ENCODE data around the gene MISP. TPM values are rescaled to one million over a fixed set of nuclear protein-coding genes. Genes with fewer than 3 reads are reported as not detected.
A peak's percentile ranks its signal among the peaks of the same experiment; 100 is the strongest.

MISP gene
- total RNA-seq, 2 experiments from 2014 or later, result not detected

DNA sequence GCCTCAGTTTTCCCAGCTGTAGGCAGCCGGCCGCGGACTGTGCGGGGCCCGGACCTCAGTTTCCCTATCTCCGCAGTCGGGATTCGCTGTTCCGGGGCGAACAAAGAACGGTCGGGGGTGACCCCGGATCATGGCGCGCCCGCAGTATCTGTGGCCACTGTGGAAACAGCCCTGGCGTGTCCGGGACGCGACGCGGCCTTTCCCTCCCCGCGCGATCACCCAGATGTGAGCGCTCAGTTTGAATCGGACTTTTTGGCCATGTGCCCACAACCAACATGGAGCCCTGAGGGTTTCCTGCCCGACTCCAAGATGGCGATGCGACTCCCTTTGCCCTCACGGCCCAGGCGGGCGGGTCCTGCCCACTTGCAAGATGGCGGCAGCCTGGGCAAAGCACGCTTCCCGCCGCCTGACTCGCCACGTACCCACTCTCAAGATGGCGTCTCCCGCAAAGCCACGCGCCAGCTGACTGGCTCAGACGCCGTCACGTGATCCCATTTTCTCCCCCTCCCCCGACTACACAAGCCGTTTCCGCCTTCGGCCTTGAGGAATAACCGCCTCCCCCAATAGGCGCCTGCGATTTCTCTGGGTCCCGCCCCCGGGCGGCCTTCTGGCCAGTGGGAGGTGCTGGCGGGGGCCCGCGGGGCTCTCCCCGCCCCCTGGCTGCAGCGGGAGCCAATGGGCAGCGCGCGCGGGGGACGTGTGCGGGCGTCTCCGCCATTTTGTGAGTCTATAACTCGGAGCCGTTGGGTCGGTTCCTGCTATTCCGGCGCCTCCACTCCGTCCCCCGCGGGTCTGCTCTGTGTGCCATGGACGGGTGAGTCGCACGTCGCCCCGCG is 46.0 kb downstream of the MISP start, which contains the start of gene PTBP1:
Gene PTBP1, plus strand, starts transcription at position 761 of the 836 bp plus-strand sequence. Its CDS starts 46 bp downstream, at position 807.
- peaks cover 48% of the 10 kb centered on the region for H3K4me1 ChIP-seq (ENCODE audit: insufficient read depth, low read length)
- ChIA-PET POLR2A (interaction anchor here (0.6 to 2.2 kb wide), 13 partner anchors 67 to 672 kb away, joined by 3 to 11 read pairs (median 5); partner anchors contain the start of genes ARHGAP45, CIRBP, FAM174C and GPX4), CTCF (no interaction called here)
- DNase-seq (peak; percentile 97 to 100 (median 99)), ATAC-seq (ENCODE audit: poor library complexity) (peak; percentile 83)
- peaks cover 34% of the 10 kb centered on the region for H3K36me3 Mint-ChIP-seq (ENCODE audit: low read depth)
- no peaks in the 10 kb centered on the region for H3K9me3 Mint-ChIP-seq
- H3K4me3 Mint-ChIP-seq, result peak within 1 kb of the TSS; percentile 89
- H3K27ac ChIP-seq (ENCODE audit: low read depth in 1 of 2, low read length in 2 of 2), result peak within 1 kb of the TSS; percentile 67 to 72
- no peaks in the 10 kb centered on the region for H3K27me3 ChIP-seq (ENCODE audit: control insufficient read depth in 1 of 2, insufficient read depth in 2 of 2, low read length in 2 of 2)
- H3K27ac Mint-ChIP-seq, result peak within 1 kb of the TSS; percentile 87
- peaks cover 31% of the 10 kb centered on the region for H3K36me3 ChIP-seq (ENCODE audit: insufficient read depth, low read length)
- no peaks in the 10 kb centered on the region for H3K9me3 ChIP-seq (ENCODE audit: control insufficient read depth in 1 of 2, insufficient read depth in 1 of 2, low read length in 2 of 2)
- H3K27me3 Mint-ChIP-seq, result no peaks in the 10 kb centered on the region
- TF ChIP-seq, protein P1, sequence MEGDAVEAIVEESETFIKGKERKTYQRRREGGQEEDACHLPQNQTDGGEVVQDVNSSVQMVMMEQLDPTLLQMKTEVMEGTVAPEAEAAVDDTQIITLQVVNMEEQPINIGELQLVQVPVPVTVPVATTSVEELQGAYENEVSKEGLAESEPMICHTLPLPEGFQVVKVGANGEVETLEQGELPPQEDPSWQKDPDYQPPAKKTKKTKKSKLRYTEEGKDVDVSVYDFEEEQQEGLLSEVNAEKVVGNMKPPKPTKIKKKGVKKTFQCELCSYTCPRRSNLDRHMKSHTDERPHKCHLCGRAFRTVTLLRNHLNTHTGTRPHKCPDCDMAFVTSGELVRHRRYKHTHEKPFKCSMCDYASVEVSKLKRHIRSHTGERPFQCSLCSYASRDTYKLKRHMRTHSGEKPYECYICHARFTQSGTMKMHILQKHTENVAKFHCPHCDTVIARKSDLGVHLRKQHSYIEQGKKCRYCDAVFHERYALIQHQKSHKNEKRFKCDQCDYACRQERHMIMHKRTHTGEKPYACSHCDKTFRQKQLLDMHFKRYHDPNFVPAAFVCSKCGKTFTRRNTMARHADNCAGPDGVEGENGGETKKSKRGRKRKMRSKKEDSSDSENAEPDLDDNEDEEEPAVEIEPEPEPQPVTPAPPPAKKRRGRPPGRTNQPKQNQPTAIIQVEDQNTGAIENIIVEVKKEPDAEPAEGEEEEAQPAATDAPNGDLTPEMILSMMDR (IDR thresholded peaks at IDR 0.05), result no peak
- peak within 1 kb of the TSS; percentile 87 for H3K4me3 ChIP-seq (ENCODE audit: low read length)
- peaks cover 36% of the 10 kb centered on the region for H3K4me1 Mint-ChIP-seq (ENCODE audit: low read depth)
- intact Hi-C loops (cut with DNase I, micrococcal nuclease), result loop anchor here (1.0 to 10.0 kb wide), 6 partner anchors 116 to 448 kb away; partner anchors contain the start of genes RNF126 (in 2 of the 2), ATP5F1D (in 1 of the 2), GPX4 (in 1 of the 2) and MIDN (in 1 of the 2)

DNA sequence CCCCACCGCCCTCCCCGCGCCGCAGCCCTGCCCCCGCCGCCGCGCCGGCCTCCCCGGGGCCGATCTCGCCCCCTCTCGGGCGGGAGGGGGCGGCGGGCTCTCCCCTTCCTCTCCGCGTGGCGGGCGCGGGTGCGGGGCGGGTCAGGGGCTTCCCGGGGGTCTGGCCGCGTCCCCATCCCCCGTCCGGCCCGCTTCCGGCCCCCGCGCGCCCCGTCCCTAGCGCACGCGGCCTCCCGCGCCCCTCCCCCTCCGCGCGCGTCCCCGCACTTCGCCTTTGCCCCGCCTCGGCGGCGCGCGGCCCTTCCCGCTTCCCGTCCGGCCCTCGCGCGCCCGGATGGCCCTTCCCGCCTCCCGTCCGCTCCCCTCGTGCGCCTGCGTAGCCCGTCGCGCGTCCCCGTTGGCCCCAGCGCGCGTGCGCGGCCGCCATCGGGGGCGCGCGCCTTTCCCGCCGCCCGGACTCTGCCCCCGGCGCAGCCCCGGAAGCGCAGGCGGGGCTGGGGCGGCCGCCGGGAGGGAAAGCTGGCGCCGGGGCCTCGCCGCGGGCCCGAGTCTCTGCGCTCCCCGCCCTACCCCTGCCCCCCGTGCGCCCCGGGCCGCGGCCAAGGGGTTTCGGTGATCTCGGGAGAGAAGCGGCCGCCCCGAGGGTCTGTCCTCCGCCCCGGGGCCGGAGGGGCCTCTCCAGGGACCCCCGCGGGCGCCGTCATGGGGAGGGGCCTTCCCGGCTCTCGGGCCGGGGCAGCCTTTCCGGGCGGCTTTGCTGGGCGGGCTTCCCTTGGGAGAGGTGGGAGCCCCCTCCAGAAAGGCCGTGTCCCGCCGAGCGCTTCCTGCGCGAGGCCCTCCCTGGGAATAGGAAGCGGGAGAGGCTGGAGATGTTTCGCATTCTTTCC is 46.9 kb downstream of the MISP start:
- Mint-ChIP-seq H3K36me3 (ENCODE audit: low read depth) (peaks cover 38% of the 10 kb centered on the region), H3K27ac (peak overlapping the region; percentile 87), H3K4me1 (ENCODE audit: low read depth) (peaks cover 44% of the 10 kb centered on the region), H3K4me3 (peak overlapping the region; percentile 89), H3K9me3 (no peaks in the 10 kb centered on the region), H3K27me3 (no peaks in the 10 kb centered on the region)
- Histone ChIP-seq H3K4me1 (ENCODE audit: insufficient read depth, low read length) (peaks cover 56% of the 10 kb centered on the region), H3K27me3 (ENCODE audit: control insufficient read depth in 1 of 2, insufficient read depth in 2 of 2, low read length in 2 of 2) (no peaks in the 10 kb centered on the region), H3K36me3 (ENCODE audit: insufficient read depth, low read length) (peaks cover 34% of the 10 kb centered on the region), H3K27ac (ENCODE audit: low read depth in 1 of 2, low read length in 2 of 2) (peak overlapping the region; percentile 63 to 72), H3K4me3 (ENCODE audit: low read length) (peak overlapping the region; percentile 79), H3K9me3 (ENCODE audit: control insufficient read depth in 1 of 2, insufficient read depth in 1 of 2, low read length in 2 of 2) (no peaks in the 10 kb centered on the region)
- ChIA-PET CTCF (no interaction called here), POLR2A (interaction anchor here (0.6 to 2.2 kb wide), 14 partner anchors 59 to 477 kb away, joined by 3 to 11 read pairs (median 5); partner anchors contain the start of genes ARHGAP45, CIRBP, FAM174C and GPX4)
- intact Hi-C loops (cut with DNase I, micrococcal nuclease), result loop anchor here (1.0 to 10.0 kb wide), 6 partner anchors 116 to 447 kb away; partner anchors contain the start of genes RNF126 (in 2 of the 2), ATP5F1D (in 1 of the 2), GPX4 (in 1 of the 2) and MIDN (in 1 of the 2)
- ATAC-seq (ENCODE audit: poor library complexity) (peak; percentile 10), DNase-seq (peak; percentile 71 to 95 (median 87))
- TF ChIP-seq, protein P1 (IDR thresholded peaks at IDR 0.05), result no peak

Data from CD4-positive, alpha-beta T cell (primary cell).